Parathyroid adenoma (tissue), 2 donors: Measurements from ENCODE around the gene PLPPR3.
"Not testable (repeated sequence)": the region's sequence is repeated elsewhere in the genome, so short reads cannot be mapped to it uniquely, and the experiment has no call there.

ENCODE experiments used
- H2AFZ ChIP-seq: fragments of 300-600 bp; sonication (generic); one replicate; pipeline ENCODE4 v1.7.0; 2017; ENCODE audit warnings: antibody characterized with exemption, mild to moderate bottlenecking
- H3K27ac ChIP-seq: fragments of 300-600 bp; sonication (generic); one replicate; pipeline ENCODE4 v1.7.0; 2017
- H3K27me3 ChIP-seq: fragments of 300-600 bp; sonication (generic); one replicate; pipeline ENCODE4 v1.7.0; 2017; ENCODE audit warnings: low read length; ENCODE audit not compliant: control insufficient read depth, insufficient read depth
- H3K36me3 ChIP-seq: fragments of 300-600 bp; sonication (generic); one replicate; pipeline ENCODE4 v1.7.0; 2017; ENCODE audit warnings: low read length; ENCODE audit not compliant: control insufficient read depth, insufficient read depth
- H3K4me1 ChIP-seq: fragments of 300-600 bp; sonication (generic); one replicate; pipeline ENCODE4 v1.7.0; 2017; ENCODE audit warnings: control low read depth
- H3K4me2 ChIP-seq: fragments of 300-600 bp; sonication (generic); one replicate; pipeline ENCODE4 v1.7.0; 2017; ENCODE audit warnings: low read length
- H3K4me3 ChIP-seq: fragments of 300-600 bp; sonication (generic); one replicate; pipeline ENCODE4 v1.7.0; 2017; ENCODE audit warnings: low read depth, low read length
- H3K79me2 ChIP-seq: fragments of 300-600 bp; sonication (generic); one replicate; pipeline ENCODE4 v1.7.0; 2017; ENCODE audit warnings: control low read depth
- H3K9ac ChIP-seq: fragments of 300-600 bp; sonication (generic); one replicate; pipeline ENCODE4 v1.7.0; 2017; ENCODE audit warnings: mild to moderate bottlenecking
- H3K9me3 ChIP-seq: fragments of 300-600 bp; sonication (generic); one replicate; pipeline ENCODE4 v1.7.0; 2017; ENCODE audit warnings: low read length; ENCODE audit not compliant: control insufficient read depth
- CTCF ChIP-seq: fragments of 300-600 bp; sonication (generic); IDR thresholded peaks from one replicate; pipeline ENCODE4 v1.7.0; 2017; ENCODE audit warnings: antibody characterized with exemption, mild to moderate bottlenecking
- donor health status: primary hyperparathyroidism.

Gene PLPPR3

GRCh38 chr19:854549-854948 lies 32.8 kb upstream of the PLPPR3 start:
- Histone ChIP-seq H3K27me3 (no peaks in the 10 kb centered on the region), H3K27ac (no peak overlapping the region), H3K4me1 (peaks cover 4% of the 10 kb centered on the region)

GRCh38 chr19:853614-854220 lies 32.0 kb upstream of the PLPPR3 start:
- H2AFZ ChIP-seq, H3K27ac ChIP-seq, H3K79me2 ChIP-seq, H3K4me1 ChIP-seq, H3K36me3 ChIP-seq, H3K9ac ChIP-seq, H3K27me3 ChIP-seq, H3K9me3 ChIP-seq, H3K4me2 ChIP-seq, H3K4me3 ChIP-seq: not testable (repeated sequence)

More at GRCh38 chr19:854549-854948, 32.8 kb upstream of the PLPPR3 start:
- H3K4me2 ChIP-seq: no peak overlapping the region
- no peak overlapping the region for H3K9ac ChIP-seq
- no peak overlapping the region for H2AFZ ChIP-seq
- no peaks in the 10 kb centered on the region for H3K79me2 ChIP-seq
- no peaks in the 10 kb centered on the region for H3K36me3 ChIP-seq
- no peak overlapping the region for H3K4me3 ChIP-seq
- H3K9me3 ChIP-seq: no peaks in the 10 kb centered on the region
- TF ChIP-seq CTCF: no peak

- Histone ChIP-seq H3K79me2 (no peaks in the 10 kb centered on the region), H3K27me3 (no peaks in the 10 kb centered on the region)
These were observed 31.3 kb upstream of the PLPPR3 start for GRCh38 chr19:853014-853585.

GRCh38 chr19:852136-853013 lies 30.6 kb upstream of the PLPPR3 start, which contains the start of gene ELANE:
Gene ELANE (plus strand): TSS chr19:852303. CDS start chr19:852329, 26 bp downstream.
- no peaks in the 10 kb centered on the region for H3K79me2 ChIP-seq
- no peaks in the 10 kb centered on the region for H3K27me3 ChIP-seq
- no peak within 1 kb of the TSS for H3K9ac ChIP-seq
- no peak within 1 kb of the TSS for H3K4me2 ChIP-seq
- no peaks in the 10 kb centered on the region for H3K36me3 ChIP-seq
- no peak within 1 kb of the TSS for H2AFZ ChIP-seq
- H3K27ac ChIP-seq: peak within 1 kb of the TSS; percentile 30
- H3K9me3 ChIP-seq: no peaks in the 10 kb centered on the region
- peaks cover 4% of the 10 kb centered on the region for H3K4me1 ChIP-seq
- no peak within 1 kb of the TSS for H3K4me3 ChIP-seq
- no peak for TF ChIP-seq CTCF

More at GRCh38 chr19:853014-853585, 31.3 kb upstream of the PLPPR3 start:
- Histone ChIP-seq H3K4me3 (no peak overlapping the region), H3K9me3 (no peaks in the 10 kb centered on the region), H3K9ac (no peak overlapping the region), H3K36me3 (no peaks in the 10 kb centered on the region), H3K27ac (no peak overlapping the region), H2AFZ (no peak overlapping the region), H3K4me1 (peaks cover 4% of the 10 kb centered on the region), H3K4me2 (no peak overlapping the region)
- TF ChIP-seq CTCF: no peak

- peak overlapping the region; percentile 31 for H3K4me2 ChIP-seq
- TF ChIP-seq CTCF: no peak
- no peak overlapping the region for H3K9ac ChIP-seq
- H3K36me3 ChIP-seq: no peaks in the 10 kb centered on the region
- peaks cover 4% of the 10 kb centered on the region for H3K4me1 ChIP-seq
- no peaks in the 10 kb centered on the region for H3K27me3 ChIP-seq
- H3K9me3 ChIP-seq: no peaks in the 10 kb centered on the region
- peak overlapping the region; percentile 75 for H2AFZ ChIP-seq
- peak overlapping the region; percentile 5 for H3K4me3 ChIP-seq
- H3K79me2 ChIP-seq: no peaks in the 10 kb centered on the region
- peak overlapping the region; percentile 30 for H3K27ac ChIP-seq
These were observed 29.2 kb upstream of the PLPPR3 start for GRCh38 chr19:850979-851335.
